Measurements from ENCODE around the gene ECHDC3.

- TF ChIP-seq ZNF384 (IDR thresholded peaks at IDR 0.05) (no peak), HDGF (IDR thresholded peaks at IDR 0.05; ENCODE audit: borderline replicate concordance) (no peak), SUZ12 (IDR thresholded peaks at IDR 0.05) (no peak)
Measured at GRCh38 chr10:11745045-11745444, 2.9 kb downstream of the ECHDC3 start.
